ENCODE results near the gene BCL3. TPM values are rescaled to one million over a fixed set of nuclear protein-coding genes. Genes with fewer than 3 reads are reported as not detected.

Gene BCL3
- total and polyA plus RNA-seq, 2 experiments from 2014 or later = 1.4 to 4.1 TPM

- H3K4me3 Mint-ChIP-seq = no peak overlapping the region
- Histone ChIP-seq H3K4me3 (no peak overlapping the region), H3K27me3 (ENCODE audit: insufficient read depth) (no peaks in the 10 kb centered on the region), H3K4me2 (no peak overlapping the region), H3K79me2 (replicated peaks; ENCODE audit: insufficient read depth) (no peaks in the 10 kb centered on the region), H3F3A (replicated peaks; ENCODE audit: low read depth) (no peaks in the 10 kb centered on the region), H3K36me3 (ENCODE audit: insufficient read depth) (no peaks in the 10 kb centered on the region), H2AFZ (no peak overlapping the region), H3K9me2 (ENCODE audit: insufficient read depth) (no peaks in the 10 kb centered on the region), H4K20me1 (replicated peaks; ENCODE audit: insufficient read depth) (no peaks in the 10 kb centered on the region; the same call in 1 of the 2 replicates), H3K27ac (ENCODE audit: low read depth) (no peak overlapping the region), H3K4me1 (ENCODE audit: insufficient read depth) (no peaks in the 10 kb centered on the region)
- no peak for TF ChIP-seq CREB1 (CRISPR knock-in tag; IDR thresholded peaks at IDR 0.05; ENCODE audit: low read depth)
- TF ChIP-seq ZNF331 (CRISPR knock-in tag; IDR thresholded peaks at IDR 0.05; ENCODE audit: low read depth) = no peak
- TF ChIP-seq JUNB (IDR thresholded peaks at IDR 0.05; ENCODE audit: unreplicated experiment) = no peak
- TF ChIP-seq ZNF462 (CRISPR knock-in tag; IDR thresholded peaks at IDR 0.05) = no peak
- TF ChIP-seq, protein P1, sequence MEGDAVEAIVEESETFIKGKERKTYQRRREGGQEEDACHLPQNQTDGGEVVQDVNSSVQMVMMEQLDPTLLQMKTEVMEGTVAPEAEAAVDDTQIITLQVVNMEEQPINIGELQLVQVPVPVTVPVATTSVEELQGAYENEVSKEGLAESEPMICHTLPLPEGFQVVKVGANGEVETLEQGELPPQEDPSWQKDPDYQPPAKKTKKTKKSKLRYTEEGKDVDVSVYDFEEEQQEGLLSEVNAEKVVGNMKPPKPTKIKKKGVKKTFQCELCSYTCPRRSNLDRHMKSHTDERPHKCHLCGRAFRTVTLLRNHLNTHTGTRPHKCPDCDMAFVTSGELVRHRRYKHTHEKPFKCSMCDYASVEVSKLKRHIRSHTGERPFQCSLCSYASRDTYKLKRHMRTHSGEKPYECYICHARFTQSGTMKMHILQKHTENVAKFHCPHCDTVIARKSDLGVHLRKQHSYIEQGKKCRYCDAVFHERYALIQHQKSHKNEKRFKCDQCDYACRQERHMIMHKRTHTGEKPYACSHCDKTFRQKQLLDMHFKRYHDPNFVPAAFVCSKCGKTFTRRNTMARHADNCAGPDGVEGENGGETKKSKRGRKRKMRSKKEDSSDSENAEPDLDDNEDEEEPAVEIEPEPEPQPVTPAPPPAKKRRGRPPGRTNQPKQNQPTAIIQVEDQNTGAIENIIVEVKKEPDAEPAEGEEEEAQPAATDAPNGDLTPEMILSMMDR (conservative IDR thresholded peaks at IDR 0.05; ENCODE audit: low read depth in 2 of 2) = no peak
- TF ChIP-seq STAT1 (IDR thresholded peaks at IDR 0.05; ENCODE audit: unreplicated experiment) = no peak
- no peak for TF ChIP-seq POLR2AphosphoS5 (IDR thresholded peaks at IDR 0.05; ENCODE audit: low read depth)
- TF ChIP-seq NANOG (IDR thresholded peaks at IDR 0.05; ENCODE audit: borderline replicate concordance) = no peak
- no peak for TF ChIP-seq ETS1 (IDR thresholded peaks at IDR 0.05)
- no peak for TF ChIP-seq EZH2phosphoT487 (IDR thresholded peaks at IDR 0.05; ENCODE audit: unreplicated experiment)
- TF ChIP-seq EZH2 (IDR thresholded peaks at IDR 0.05; ENCODE audit: low read depth, unreplicated experiment) = no peak
- TF ChIP-seq REST (IDR thresholded peaks at IDR 0.05; ENCODE audit: unreplicated experiment) = no peak
- no peak for TF ChIP-seq ZNF114 (CRISPR knock-in tag; IDR thresholded peaks at IDR 0.05)
- ATAC-seq (no peak), DNase-seq (ENCODE audit: low spot score) (no peak)
- H3K36me3 Mint-ChIP-seq (ENCODE audit: low read depth) = no peaks in the 10 kb centered on the region
- peaks cover 8% of the 10 kb centered on the region for H3K27me3 Mint-ChIP-seq (ENCODE audit: insufficient read depth, low read depth, poor library complexity)
- peaks cover 12% of the 10 kb centered on the region; the same call in 2 of the 3 replicates for H3K4me1 Mint-ChIP-seq
- no peak overlapping the region for H3K27ac Mint-ChIP-seq
- H3K9me3 Mint-ChIP-seq = no peaks in the 10 kb centered on the region
Observed at GRCh38 chr19:44701228-44701627, 47.3 kb upstream of the BCL3 start.

All from GM23338 (cell line).